ENCODE results near the gene RNF26.

The RNF26 gene

DNA sequence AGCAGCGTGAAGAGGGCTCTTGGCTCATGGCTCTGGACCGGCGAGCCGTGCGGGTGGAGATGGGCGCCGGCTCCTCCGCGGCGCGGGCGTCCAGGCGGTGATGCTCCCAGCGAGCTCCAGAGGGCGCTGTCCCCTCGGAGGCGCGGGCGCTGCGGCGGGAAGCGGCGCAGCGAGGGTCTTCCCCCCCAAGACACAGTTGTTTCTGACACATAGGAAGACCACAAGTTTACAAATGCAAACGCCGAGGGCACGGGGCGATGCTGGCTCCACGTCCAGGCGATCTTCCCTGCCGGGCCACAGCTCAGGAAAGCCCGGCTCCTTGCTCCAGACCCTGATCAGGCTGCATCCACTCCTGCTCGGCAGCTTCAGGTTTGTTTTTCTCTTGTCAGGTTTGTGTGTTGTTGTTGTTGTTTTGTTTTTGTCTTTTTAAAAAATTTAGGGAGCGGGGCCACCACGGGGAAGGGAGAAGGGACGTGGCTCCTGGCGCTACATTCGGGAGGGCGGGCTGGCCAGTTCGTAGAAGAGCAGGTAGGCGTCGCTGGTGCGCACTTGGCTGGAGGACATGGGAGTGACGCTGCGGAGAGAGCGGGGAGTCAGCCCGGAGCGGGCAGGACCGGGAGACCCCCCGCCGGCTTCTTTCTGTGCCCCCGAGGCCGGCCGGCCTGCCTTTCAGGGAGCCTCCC is 22.2 kb downstream of the RNF26 start:
- peak; percentile 74 for DNase-seq

DNA sequence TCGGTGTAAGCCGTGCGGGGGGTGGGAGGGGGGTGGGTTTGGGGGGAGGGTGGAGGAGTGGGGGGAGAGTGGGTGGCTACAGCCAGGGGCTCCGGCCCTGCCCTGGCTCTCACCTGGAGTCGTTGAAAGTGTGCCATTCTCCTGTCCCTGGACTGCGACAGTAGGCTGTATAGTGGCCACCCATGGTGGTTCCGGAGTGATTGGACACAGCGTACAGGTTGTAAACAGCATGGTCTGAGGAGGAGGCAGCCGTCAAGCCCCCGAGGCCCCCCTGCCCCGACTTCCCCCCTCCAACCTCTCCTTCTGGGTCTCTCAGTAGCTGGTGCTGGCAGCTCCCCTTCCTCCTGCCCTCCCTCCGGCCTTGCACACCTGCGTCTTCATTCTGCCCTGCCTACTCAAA is 22.7 kb downstream of the RNF26 start:
- DNase-seq = no peak

DNA sequence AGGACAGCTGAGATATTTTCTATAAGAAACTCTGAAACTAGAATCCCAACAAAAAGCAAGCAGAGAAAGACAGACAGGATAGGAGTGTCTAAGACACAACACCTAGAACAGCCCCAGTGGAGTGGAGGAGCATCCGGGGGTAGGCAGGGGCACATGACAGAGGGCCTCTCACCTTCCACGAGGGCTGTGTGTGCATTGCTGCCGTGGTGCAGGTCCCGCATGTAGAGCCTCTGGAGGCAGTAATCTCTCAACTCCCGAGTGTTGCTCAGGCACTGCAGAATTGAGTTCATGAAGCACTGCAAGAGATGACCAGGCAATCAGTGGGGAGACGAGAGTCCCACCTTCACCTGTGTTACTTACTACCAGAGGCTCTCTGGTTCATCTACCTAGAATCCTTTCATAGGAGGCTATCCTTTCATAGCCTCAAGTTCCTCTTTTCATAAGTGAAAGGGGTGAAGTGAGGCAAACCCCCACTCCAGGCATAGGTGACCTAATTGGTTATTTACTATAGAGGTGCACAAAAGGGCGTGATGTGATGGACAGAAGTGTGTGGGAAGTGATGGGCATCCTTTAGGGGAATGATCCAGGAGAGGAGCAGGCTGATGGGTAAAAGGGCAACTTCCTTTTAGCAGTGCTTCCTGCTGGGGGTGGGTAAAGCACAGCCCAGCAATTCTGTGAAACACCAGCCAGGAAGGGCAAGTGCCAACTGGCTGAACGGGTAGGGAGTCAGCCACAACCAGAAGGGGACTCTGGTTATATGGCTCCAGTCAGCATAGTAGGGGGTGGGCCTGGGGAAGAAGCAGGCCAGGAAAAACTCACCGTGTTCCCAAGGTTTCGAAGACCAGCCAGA is 25.3 kb downstream of the RNF26 start:
- no peak for DNase-seq

DNA sequence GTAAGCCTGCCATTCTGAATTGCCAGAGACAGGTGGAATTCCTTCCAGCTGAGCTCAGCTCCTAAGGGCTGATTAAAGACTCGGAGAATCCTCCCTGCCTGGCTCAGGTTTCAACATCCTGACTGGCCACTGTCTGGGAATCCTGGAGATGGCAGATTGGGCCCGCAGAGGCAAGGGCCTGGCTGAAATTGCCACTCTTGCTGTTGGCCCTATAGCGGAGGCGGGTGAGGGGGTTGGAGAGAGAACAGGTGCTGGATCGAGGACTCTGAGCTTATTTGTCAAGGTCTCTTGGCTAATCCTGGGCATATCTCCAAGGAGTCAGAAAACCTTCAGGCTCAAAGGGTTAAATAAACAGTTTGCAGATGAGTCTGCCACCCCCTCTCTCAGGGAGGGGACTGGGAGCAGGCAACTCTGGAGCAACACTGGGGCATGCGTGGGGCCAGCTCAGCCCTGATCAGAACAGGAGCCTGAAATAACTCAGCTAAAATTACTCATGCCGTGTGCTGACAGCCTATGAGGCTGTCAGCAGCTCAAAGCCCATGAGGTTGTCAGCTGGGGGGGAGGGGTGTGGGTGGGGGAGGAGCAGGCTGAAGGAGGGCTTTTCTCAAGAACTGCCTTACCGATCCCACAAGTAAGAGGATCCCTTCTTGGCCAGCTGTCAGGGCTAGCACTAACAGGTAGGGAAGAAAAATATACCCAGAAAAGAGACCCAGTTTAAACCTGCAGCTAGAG is 26.9 kb downstream of the RNF26 start:
- no peak for DNase-seq

DNA sequence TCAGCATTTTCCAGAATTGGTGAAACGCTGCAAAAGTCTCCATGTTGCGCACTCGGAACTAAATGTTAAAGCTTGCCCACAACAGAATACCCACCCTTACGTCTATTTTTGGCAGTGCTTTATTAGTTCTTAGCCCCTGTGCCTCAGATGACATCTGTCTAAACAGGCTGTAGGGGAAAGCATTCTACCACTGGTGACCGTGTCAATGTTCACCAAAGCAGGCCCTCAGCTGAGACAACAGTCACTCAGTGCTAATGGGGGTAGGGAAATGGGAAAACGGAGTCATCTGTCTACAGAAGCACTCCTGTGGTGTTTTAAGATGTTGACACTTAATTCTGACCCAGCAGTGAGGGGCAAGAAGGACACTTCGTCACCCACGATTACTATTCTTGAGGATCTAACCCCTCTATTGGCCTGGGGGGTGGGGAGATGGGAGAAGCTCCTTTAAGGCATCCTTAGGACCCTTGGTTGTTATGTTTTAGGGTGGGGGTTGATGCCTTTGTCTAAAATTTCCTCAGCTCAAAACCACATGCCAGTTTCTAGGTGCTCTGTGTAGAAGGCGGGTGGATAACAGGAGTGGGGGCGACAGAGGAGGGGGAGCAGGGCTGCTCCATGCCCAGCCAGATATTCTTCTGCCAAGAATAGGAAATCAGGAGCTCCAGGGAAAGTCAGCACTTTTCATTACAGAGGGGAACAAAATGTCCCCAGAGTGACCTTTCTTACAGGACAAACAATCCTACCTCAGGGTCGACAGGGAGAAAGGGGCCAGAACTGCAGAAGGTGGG is 27.8 kb downstream of the RNF26 start:
- no peak for DNase-seq

DNA sequence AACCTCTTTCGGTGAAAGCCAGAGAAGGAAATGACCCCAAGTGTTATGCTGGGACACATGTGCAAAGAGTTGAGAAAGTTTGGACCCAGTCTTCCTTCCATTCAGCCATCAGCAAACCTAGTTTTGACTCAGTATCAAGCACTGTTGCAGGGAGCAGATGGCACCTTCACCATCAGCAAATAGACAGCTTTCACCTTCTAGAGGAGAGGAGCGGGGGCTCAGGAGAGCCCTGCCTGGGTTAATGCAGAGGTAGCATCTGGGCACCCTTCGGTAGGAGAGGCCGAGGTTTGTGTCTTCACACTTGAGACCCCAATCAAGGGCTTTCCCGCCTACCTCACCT is 28.4 kb downstream of the RNF26 start:
- DNase-seq = no peak

DNA sequence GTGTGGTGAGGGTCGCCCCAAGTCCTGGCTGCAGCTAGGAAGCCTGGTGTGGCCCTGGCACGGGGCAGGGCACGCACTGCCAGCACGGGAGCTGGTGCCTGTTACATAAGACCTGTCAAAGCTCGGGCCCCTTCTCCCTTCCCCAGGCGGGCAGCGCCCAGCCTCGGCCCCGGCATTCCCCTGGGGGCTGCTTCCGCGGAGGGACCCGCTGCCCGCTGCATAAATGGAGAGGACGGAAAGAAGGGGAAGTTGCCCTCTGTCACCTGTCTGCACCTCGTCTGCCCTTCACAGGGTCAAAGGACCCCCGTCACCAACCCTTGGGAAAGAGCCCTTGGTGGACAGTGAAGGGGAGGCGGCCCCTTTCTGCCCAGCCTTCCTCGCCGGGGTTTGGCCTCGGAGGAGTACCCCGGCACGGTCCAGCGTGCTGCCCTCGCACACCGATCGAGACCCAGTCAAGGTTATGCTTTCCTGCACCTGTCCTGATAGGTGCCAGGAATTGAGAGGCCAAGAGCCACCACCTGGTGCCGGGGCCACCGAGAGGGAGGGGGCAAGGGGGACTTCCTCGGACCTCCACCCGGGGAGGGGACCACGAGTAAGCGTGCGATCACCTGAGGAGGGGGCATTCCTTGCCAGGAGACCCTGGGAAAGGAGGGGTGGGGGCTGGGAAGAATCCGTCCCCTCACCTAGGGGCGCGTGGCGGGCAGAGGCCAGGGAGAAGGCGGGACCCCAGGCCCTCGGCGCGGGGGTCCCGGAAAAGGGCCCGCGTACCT is 28.9 kb downstream of the RNF26 start:
- no peak for DNase-seq

DNA sequence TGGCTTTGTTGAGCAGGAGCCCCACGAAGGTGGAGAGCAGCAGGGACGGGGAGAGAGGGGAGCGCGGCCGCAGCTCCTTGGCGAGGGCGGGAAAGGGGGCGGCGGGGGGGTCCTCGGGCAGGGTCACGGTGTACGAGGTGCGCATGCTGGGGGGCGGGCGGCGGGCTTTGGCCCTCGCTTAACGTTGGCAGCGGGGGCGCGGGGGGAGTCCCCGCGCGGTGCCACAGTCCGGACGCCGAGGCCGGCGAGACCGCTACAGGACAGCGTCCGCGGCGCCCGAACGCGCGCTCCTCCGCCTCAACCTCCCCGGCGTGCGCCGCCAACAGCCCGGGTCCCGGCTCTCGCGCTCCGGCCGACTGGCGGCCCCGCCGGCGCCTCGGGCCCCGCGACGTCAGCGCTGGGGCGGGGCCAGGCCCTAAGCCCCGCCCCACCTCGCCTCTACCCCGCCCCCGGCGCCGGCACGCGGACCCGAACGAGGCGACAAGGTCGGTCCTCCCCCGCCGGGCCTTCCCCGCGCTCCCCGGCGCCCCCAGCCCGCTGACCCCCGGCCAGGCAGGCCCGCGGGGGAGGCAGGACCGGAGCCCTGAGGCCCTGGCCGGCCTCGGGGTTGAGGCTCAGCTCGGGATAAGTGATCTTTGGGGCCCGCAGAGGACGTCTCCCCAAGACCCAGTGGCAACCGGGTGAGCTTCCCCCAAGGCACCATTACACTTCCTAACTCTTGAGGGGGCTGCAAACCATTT is 29.7 kb downstream of the RNF26 start:
- DNase-seq = peak; percentile 67

DNA sequence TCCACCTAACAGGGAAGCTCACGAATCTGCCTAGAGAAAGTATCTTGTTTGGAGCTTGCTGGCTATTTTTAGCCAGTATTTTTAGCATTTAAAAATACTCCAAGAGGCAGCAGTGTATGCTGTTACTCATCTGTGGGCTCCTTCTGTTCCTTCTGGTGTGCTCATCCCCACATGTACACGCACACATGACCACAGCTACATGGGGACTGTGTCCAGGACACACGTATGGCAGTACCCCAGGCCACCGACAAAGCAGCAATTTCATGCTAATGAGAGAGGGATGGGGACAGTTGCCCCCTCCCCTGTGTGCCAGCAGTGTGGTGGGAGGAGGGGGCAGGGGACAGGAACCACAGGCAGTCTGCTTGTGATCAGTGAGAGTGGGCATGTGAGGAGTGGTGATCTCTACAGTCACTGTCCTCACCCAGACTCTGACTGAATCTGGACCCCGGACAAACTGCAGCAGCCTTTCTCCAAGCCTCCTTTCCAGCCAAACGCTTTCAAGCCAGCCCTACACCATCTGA is 30.8 kb downstream of the RNF26 start:
- no peak for DNase-seq

DNA sequence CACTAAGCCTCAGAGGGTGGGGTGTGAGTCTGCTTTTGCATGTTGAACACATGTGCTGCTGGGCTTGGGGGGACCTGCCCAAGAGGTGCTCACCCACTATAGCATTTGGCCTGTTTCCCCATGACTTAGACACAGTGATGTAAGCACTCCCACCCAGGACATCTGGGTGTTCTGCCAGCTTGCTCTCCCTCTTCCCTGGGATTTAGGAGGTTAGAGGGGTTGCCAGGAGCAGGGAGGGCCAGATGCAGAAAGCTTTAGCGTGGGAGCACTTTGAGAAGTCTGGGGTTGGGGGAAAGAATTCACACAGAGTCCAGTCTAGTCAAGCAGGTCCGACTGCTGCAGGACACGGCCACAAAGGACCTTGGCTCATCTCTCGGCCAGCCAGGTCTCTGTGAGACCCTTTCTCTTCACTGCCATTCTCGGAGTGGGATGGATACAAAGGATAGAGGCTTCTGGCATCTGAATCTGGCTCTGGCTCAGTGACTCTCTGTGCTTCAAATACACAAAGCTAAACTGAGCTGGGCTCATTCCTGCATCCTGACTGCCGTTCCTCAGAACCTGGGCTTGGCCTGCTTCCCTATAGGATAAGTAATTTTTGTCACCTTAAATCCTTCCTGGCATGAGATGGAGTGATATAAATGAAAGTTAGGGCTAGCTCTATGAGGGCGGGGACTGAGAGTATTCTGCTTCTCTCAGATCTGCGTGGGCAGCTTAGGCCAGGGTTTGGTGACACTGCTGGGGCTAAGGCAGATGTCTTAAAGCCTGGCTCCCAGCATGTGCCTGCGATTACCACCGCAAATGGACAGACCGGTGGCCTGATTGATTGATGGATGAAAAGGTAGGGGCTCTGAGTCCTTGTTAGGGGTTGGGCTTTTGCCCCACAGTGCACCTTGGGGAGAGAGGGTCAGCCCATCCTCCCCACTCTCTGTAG is 32.6 kb downstream of the RNF26 start:
- no peak for DNase-seq

DNA sequence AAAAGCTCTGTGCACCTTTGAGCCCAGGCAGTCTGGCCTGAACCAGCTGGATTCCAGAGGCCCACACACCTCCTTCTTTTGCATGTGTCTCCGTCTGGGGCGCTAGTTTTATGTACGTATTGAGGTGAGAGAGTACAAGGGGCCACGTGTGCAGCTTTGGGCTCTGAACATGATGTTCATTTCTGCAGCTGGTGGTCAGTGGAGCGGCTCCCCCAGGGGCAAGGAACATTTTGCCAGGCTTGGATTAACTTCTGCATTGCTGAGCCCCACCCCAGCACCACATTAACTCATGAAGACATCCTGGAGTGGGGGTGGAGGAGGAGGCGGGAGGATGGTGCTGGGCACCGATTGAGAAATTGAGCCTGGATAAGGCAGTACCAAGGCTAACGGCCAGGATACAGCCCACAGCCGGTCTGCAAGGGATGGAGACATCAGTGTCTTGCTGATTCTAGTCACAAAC is 33.4 kb downstream of the RNF26 start:
- no peak for DNase-seq

DNA sequence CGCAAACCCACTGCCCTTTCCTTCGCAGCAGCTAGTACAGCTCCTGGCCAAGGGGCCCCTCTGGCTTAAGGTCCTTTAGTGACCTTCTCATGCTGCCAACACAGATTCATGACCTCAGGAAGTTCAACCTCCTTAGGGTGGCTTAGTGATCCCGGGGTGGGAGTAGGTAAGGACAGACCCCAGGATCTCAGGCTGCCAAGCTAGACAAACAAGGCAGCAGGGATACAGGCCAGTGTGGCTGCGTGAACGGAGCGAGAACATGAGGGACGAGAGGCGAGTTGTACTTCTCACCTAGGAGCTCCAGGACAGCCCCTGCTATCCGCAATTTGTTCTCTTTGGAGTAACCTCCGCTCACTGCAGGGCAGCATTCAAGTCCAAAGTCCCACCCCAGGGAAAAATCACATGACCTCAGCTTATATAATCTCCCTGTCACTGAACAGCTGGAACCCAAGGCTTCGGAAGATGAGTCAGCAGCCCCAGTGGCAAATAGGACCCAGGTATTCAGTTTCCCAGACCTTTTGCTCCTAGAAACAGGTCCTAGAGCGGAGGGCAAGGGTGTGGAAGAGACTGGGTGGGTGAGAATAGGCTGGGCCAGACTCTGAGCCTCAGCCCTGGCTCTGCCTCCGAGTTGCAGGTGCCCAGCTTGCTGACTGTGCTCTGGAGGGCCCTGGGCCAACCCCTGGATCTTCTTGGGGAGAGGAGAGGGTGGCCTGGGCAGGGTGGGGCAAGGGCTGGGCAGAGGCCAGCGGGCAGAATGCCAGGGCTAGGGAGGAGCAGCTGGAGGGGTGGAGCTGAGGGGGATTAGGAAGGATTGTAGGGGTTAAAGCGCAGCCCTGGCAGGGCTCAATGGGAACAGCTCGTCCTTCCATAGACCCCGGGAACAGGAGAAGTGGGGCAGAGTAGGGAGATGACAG is 34.1 kb downstream of the RNF26 start:
- DNase-seq = no peak

DNA sequence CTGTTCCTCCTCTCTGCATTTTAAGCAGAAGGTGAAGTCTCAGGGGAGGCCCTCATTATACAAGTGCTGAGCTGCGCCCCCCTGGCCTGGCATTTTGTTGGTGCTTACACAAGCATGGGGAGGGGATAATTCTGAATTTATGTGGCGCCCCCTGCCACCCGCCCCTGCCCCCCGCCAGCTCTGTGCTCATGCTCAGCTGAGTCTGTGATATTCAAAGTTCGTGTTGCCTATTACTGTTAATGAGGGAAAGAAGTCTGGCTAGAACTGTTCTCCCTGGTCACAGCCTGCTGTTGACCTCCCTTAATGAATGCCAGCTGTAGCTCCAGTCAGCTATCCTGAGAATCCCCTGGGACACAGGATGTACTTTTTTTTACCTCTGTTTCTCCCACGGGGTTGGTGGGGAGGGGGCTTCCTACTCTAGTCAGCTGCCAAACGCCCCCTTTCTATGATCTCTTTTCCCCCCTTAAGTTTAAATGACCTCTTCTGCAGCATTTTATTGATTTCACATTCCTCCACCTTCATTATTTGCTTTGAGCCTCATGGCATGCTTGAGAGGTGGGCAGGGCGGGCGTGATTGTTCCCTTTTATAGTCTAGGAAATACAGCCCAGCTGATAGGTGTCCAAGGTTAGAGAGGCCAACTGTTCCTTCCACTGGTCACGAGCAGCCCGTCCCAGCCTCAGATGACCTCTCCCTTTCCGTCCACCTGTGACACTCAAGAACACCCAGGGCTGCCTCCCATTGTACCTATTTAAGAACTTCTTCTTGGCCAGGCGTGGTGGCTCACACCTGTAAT is 35.0 kb downstream of the RNF26 start:
- DNase-seq = no peak

DNA sequence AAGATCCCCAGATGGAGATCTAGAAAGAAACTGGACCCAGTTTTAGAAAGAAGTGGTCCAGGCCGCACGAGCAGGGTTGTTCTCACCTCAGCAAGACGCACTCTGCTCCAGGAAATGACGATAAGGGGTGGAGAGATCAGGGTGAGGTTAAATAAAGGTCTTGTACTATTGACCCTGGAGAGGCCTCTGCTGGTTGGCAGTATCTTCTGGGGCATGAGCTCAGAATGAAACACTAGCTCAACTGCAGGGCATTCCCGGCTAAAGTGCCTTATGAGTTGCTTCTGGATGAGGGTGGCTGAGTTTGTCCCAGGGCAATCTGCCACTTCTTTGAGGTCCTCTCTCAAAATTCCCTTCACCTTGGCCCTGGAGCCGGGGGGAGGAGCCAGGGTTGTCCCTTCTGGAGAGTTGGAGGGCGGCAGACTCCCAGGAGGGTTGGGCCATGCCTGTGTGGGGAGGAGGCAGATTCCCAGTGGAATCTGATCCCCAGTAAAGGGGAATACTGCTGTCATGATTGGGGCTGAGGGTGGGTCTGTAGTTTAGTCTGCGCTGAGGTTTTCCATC is 36.2 kb downstream of the RNF26 start:
- no peak for DNase-seq

DNA sequence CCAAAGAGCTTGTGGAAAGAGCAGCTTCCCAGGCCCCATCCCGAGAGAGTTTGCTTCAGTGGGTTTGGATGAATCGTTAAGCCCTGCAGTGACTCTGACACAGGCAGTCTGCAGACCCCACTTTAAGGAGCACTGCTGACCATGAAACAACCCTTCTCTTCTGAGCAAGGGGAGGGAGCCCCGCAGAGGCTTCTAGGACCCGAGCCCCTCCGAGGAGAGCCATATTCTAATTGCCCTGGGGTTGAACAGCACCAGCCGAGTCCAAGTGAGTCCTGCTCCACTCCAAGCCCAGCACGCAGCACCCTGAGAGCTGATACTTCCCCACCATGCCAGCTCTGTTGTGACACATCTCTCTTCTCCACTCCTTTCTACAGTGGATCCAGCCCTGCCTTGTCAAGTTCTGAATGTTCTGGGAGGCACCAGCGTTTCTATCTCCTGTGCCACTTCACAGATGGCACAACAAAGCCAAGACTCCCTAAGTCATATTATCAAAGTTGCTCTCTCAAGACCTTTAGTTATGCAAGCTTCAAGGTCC is 36.8 kb downstream of the RNF26 start:
- DNase-seq = no peak

DNA sequence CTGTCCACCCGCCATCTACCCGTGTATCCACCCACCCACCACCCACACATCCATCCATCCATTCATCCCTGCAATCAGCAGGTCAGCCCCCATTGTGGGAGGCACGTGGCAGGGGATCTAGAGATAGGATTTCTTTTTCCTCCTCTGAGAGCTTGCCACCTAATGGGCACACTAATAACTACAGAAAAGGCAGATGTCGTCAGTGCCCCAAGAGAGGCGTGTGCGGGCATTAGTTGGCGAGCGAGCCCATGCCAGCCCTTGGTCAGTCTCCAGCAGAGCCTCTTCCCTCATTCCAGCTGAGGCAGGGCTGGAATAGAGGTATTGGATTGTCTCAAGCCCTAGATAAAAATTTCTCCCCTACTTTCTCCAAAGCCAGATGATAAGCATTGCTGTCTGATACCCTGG is 37.5 kb downstream of the RNF26 start:
- DNase-seq = no peak
